HuH-7 (cell line): ENCODE results near the gene CEMIP.
"Not testable (repeated sequence)": the region's sequence is repeated elsewhere in the genome, so short reads cannot be mapped to it uniquely, and the experiment has no call there.

Experiments
- DNase-seq: peaks from one replicate; pipeline ENCODE4 v3.0.0; 2011; ENCODE audit warnings: low spot score

Gene CEMIP

GRCh38 chr15:80758130-80758745 lies 20.9 kb upstream of the CEMIP start:
- DNase-seq: no peak

GRCh38 chr15:80760960-80761359 lies 18.2 kb upstream of the CEMIP start:
- DNase-seq: no peak

- no peak for DNase-seq
Observed at GRCh38 chr15:80761754-80762153, 17.4 kb upstream of the CEMIP start.

- not testable (repeated sequence) for DNase-seq
Observed at GRCh38 chr15:80763235-80763634, 15.9 kb upstream of the CEMIP start.

GRCh38 chr15:80764535-80764934 lies 14.6 kb upstream of the CEMIP start:
- no peak for DNase-seq

GRCh38 chr15:80766275-80766674 lies 12.9 kb upstream of the CEMIP start:
- DNase-seq: no peak

GRCh38 chr15:80768158-80768557 lies 11.0 kb upstream of the CEMIP start:
- DNase-seq: no peak

- DNase-seq: no peak
Observed at GRCh38 chr15:80769153-80769828, 9.9 kb upstream of the CEMIP start.

- DNase-seq: no peak
Observed at GRCh38 chr15:80769829-80770705, 9.1 kb upstream of the CEMIP start.

GRCh38 chr15:80773122-80773551 lies 6.0 kb upstream of the CEMIP start:
- no peak for DNase-seq

- no peak for DNase-seq
Observed at GRCh38 chr15:80773792-80774352, 5.3 kb upstream of the CEMIP start.

- DNase-seq: no peak
Observed at GRCh38 chr15:80774486-80774885, 4.7 kb upstream of the CEMIP start.

GRCh38 chr15:80775338-80775737 lies 3.8 kb upstream of the CEMIP start:
- DNase-seq: no peak

- peak; percentile 85 for DNase-seq
Observed at GRCh38 chr15:80776420-80777045, 2.6 kb upstream of the CEMIP start.

GRCh38 chr15:80777137-80777536 lies 2.0 kb upstream of the CEMIP start:
- no peak for DNase-seq

GRCh38 chr15:80777826-80778620 lies 1.1 kb upstream of the CEMIP start:
- DNase-seq: no peak

- no peak for DNase-seq
Observed at GRCh38 chr15:80778621-80778963, 578 bp upstream of the CEMIP start.

GRCh38 chr15:80779658-80780415 lies 667 bp downstream of the CEMIP start:
- no peak for DNase-seq

GRCh38 chr15:80780416-80781221 lies 1.4 kb downstream of the CEMIP start:
- peak; percentile 39 for DNase-seq

GRCh38 chr15:80783260-80783659 lies 4.1 kb downstream of the CEMIP start:
- no peak for DNase-seq
